Osteoblast (primary cell): ENCODE data around the gene FNDC5. TPM values are rescaled to one million over a fixed set of nuclear protein-coding genes. Genes with fewer than 3 reads are reported as not detected.

Experiments
- DNase-seq: peaks from one replicate; pipeline ENCODE4 v3.0.0; 2011; ENCODE audit warnings: low spot score, mixed read lengths; ENCODE audit not compliant: insufficient read length; ENCODE audit errors: missing footprints
- H2AFZ ChIP-seq: 2 replicates; pipeline ENCODE4 v1.6.0; 2011; ENCODE audit warnings: mild to moderate bottlenecking, low read length
- H3K27ac ChIP-seq: 2 replicates; pipeline ENCODE4 v1.5.1; 2011; ENCODE audit warnings: mild to moderate bottlenecking, low read depth, low read length, moderate library complexity
- H3K27me3 ChIP-seq: 2 replicates; pipeline ENCODE4 v1.6.0; 2012; ENCODE audit warnings: mild to moderate bottlenecking, control low read depth, inconsistent platforms, low read length, moderate library complexity; ENCODE audit not compliant: insufficient read depth
- H3K36me3 ChIP-seq: 2 replicates; pipeline ENCODE4 v1.5.1; 2011; ENCODE audit warnings: mild to moderate bottlenecking, low read length, control low read depth, moderate library complexity; ENCODE audit not compliant: insufficient read depth
- H3K4me1 ChIP-seq: 2 replicates; pipeline ENCODE4 v1.5.1; 2011; ENCODE audit warnings: mild to moderate bottlenecking, low read length, control low read depth, moderate library complexity; ENCODE audit not compliant: insufficient read depth
- H3K4me2 ChIP-seq: 2 replicates; pipeline ENCODE4 v1.6.0; 2011; ENCODE audit warnings: mild to moderate bottlenecking, low read length; ENCODE audit not compliant: insufficient read depth
- H3K4me3 ChIP-seq: fragments of 200-600 bp; sonication (generic); 3 replicates; pipeline ENCODE4 v1.5.1; 2012; ENCODE audit warnings: mild to moderate bottlenecking, low read length, inconsistent platforms; ENCODE audit not compliant: insufficient read depth
- H3K79me2 ChIP-seq: 2 replicates; pipeline ENCODE4 v1.6.0; 2012; ENCODE audit warnings: mild to moderate bottlenecking, low read length, control low read depth, inconsistent platforms; ENCODE audit not compliant: insufficient read depth
- H3K9me3 ChIP-seq: 2 replicates; pipeline ENCODE4 v1.5.1; 2011; ENCODE audit warnings: low read depth, low read length, control low read depth
- H4K20me1 ChIP-seq: 2 replicates; pipeline ENCODE4 v1.6.0; 2012; ENCODE audit warnings: mild to moderate bottlenecking, low read length, control low read depth; ENCODE audit not compliant: insufficient read depth
- CTCF ChIP-seq: IDR thresholded peaks from 2 replicates; pipeline ENCODE4 v1.5.1; 2011; ENCODE audit warnings: mild to moderate bottlenecking, low read depth, low read length, moderate library complexity; ENCODE audit errors: extremely low read depth
- total RNA-seq: library from RNA; depleted of rRNA; stranded (reverse); fragments of >200 nt; gene quantifications from 2 replicates; pipeline ENCODE4 v1.2.3, GENCODE V29; 2012

FNDC5 gene
- total RNA-seq, 1 donor = 0.36 TPM

- H3K27me3 ChIP-seq = peaks cover 47% of the 10 kb centered on the region
Observed at GRCh38 chr1:32887623-32888022, 16.9 kb upstream of the FNDC5 start.

DNA sequence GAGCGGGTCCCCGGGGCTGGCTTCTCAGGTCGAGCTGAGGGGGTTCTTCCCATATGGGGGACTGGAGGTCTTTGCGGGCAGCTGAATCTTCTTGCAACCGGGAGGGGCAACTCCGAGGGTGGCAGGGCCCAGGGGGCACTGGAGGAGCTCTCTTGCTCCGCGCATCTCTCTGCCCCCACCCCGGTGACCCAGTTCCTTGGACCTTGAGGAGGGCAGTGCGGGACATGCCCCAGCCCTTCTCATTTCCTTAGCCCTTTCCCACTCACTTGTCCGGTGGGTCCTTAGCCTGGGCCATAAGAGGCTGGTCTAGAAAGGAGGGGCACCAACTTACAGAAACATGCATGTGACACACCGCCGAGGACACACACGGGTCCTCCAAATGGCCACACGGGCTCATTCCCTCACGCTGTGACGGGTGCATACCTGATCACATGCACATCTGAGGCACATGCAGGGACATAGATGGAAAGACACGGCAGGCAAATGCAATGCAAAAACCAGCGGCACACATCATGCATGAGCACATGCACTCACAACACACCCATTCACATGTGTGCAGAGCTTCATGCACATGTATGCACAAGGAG is 16.2 kb upstream of the FNDC5 start:
- H4K20me1 ChIP-seq = peaks cover 4% of the 10 kb centered on the region
- DNase-seq = no peak
- H3K27ac ChIP-seq = no peak overlapping the region
- H3K4me3 ChIP-seq = no peak overlapping the region
- no peaks in the 10 kb centered on the region for H3K79me2 ChIP-seq
- no peaks in the 10 kb centered on the region for H3K36me3 ChIP-seq
- H3K4me1 ChIP-seq = no peaks in the 10 kb centered on the region
- TF ChIP-seq CTCF = no peak
- peaks cover 40% of the 10 kb centered on the region for H3K27me3 ChIP-seq
- H3K9me3 ChIP-seq = no peaks in the 10 kb centered on the region
- H2AFZ ChIP-seq = no peak overlapping the region
- H3K4me2 ChIP-seq = no peak overlapping the region

More at GRCh38 chr1:32887623-32888022, 16.9 kb upstream of the FNDC5 start:
- no peak overlapping the region for H3K4me2 ChIP-seq
- H3K79me2 ChIP-seq = no peaks in the 10 kb centered on the region
- H3K4me3 ChIP-seq = no peak overlapping the region
- peaks cover 4% of the 10 kb centered on the region for H4K20me1 ChIP-seq
- no peak for TF ChIP-seq CTCF
- DNase-seq = peak; percentile 62
- H3K36me3 ChIP-seq = no peaks in the 10 kb centered on the region
- no peak overlapping the region for H2AFZ ChIP-seq
- no peak overlapping the region for H3K27ac ChIP-seq
- no peaks in the 10 kb centered on the region for H3K4me1 ChIP-seq
- H3K9me3 ChIP-seq = no peaks in the 10 kb centered on the region

DNA sequence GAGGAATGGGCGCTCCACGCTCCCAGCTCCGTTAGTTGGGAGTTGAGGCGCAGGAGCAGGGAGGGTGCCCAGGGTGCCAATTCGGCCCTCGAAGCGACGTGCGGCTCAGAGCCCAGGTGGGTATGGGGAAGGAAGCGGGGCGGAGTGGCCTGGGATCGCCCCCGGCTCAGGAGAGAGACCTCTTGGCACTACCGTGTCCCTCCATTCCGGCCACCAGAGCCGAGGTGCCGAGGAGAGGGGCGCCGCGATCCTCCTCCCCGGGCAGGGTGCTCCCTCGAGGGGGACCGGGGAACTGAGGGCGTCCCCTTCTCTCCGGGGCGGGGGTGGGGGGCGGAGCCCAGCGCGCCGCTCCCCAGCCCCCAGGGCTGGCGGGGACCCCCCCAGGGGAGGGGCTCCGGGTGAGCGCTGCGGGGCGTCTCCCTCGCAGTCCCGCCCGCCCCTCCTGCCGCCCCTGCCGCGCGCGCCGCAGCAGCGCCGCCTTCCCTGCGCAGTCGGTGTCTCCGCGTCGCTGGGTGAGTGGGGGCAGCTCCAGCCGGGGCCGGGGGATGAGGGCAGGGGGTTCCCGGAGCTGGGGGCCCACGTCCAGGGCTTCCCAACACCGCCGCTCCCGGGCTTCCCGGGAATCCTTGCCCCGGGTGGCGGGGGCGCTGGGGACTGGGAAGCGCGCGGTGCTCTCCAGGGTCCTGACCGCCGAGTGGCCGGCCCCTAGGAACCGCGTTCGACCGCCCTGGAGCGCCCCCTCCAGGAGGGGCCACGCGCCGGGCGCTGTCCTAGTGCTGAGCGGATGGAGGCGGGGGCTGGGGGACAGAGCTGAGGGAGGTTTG is 15.5 kb upstream of the FNDC5 start, which contains the start of gene HPCA:
Gene HPCA, plus strand, starts transcription at position 488 of the 824 bp plus-strand sequence. CDS start 2,408 bp downstream, outside the sequence.
- H3K4me2 ChIP-seq = no peak within 1 kb of the TSS
- H3K27me3 ChIP-seq = peaks cover 36% of the 10 kb centered on the region

More for the DNA sequence above, 15.5 kb upstream of the FNDC5 start, which contains the start of gene HPCA:
- no peak within 1 kb of the TSS for H3K27ac ChIP-seq
- no peaks in the 10 kb centered on the region for H3K9me3 ChIP-seq
- peaks cover 4% of the 10 kb centered on the region for H4K20me1 ChIP-seq
- no peaks in the 10 kb centered on the region for H3K79me2 ChIP-seq
- no peak within 1 kb of the TSS for H2AFZ ChIP-seq
- H3K4me3 ChIP-seq = no peak within 1 kb of the TSS
- H3K4me1 ChIP-seq = no peaks in the 10 kb centered on the region
- TF ChIP-seq CTCF = peak; percentile 66
- peak; percentile 99 for DNase-seq
- no peaks in the 10 kb centered on the region for H3K36me3 ChIP-seq
